GM12801 (cell line): ENCODE data around the gene UTS2B.

Experiments
- CTCF ChIP-seq: IDR thresholded peaks from one replicate; pipeline ENCODE4 v1.5.1; 2011; ENCODE audit warnings: control low read depth; ENCODE audit not compliant: insufficient read length; ENCODE audit errors: extremely low read depth

Gene UTS2B

GRCh38 chr3:191342006-191342405 is 11.7 kb upstream of the UTS2B start:
- TF ChIP-seq CTCF: no peak

GRCh38 chr3:191340966-191341365 is 10.6 kb upstream of the UTS2B start:
- TF ChIP-seq CTCF: no peak

- TF ChIP-seq CTCF: no peak
These were observed 10.0 kb upstream of the UTS2B start for GRCh38 chr3:191340351-191340750.

GRCh38 chr3:191339316-191339917 is 9.1 kb upstream of the UTS2B start:
- TF ChIP-seq CTCF: no peak

- TF ChIP-seq CTCF: no peak
These were observed 7.8 kb upstream of the UTS2B start for GRCh38 chr3:191338177-191338488.

GRCh38 chr3:191336833-191337232 is 6.5 kb upstream of the UTS2B start:
- no peak for TF ChIP-seq CTCF

- TF ChIP-seq CTCF: no peak
These were observed 4.1 kb upstream of the UTS2B start for GRCh38 chr3:191334346-191334893.
